OCI-LY1 (cell line): ENCODE results near the gene MYH7.

ENCODE experiments used
- CTCF ChIP-seq: fragments of 200-600 bp; sonication (generic), shearing (Covaris generic); IDR thresholded peaks from 2 replicates; pipeline ENCODE4 v1.5.1; 2017; ENCODE audit warnings: mild to moderate bottlenecking, antibody characterized with exemption, low read length, moderate library complexity, mixed read lengths
- EZH2 ChIP-seq: fragments of 200-600 bp; sonication (generic), shearing (Covaris generic); IDR thresholded peaks from 2 replicates; pipeline ENCODE4 v1.8.0; 2017; ENCODE audit warnings: borderline replicate concordance, mixed run types, mild to moderate bottlenecking, antibody characterized with exemption, low read length, moderate library complexity, mixed read lengths

- TF ChIP-seq CTCF (no peak), EZH2 (no peak)
These were observed 30.4 kb downstream of the MYH7 start for GRCh38 chr14:23405096-23405495.
